IPS-18a (cell line): ENCODE measurements around the gene EIF6.

ENCODE experiments used
- H3K27ac ChIP-seq: one replicate; pipeline ENCODE4 v1.5.1; 2013; ENCODE audit warnings: low read length
- H3K27me3 ChIP-seq: one replicate; pipeline ENCODE4 v1.6.1; 2013; ENCODE audit warnings: mild to moderate bottlenecking, low read length; ENCODE audit not compliant: control insufficient read depth, insufficient read depth
- H3K36me3 ChIP-seq: one replicate; pipeline ENCODE4 v1.6.1; 2013; ENCODE audit warnings: low read depth, low read length; ENCODE audit not compliant: control insufficient read depth
- H3K4me1 ChIP-seq: one replicate; pipeline ENCODE4 v1.6.1; 2013; ENCODE audit warnings: low read depth, low read length; ENCODE audit not compliant: control insufficient read depth
- H3K4me3 ChIP-seq: one replicate; pipeline ENCODE4 v1.5.1; 2013; ENCODE audit warnings: low read length
- H3K9ac ChIP-seq: one replicate; pipeline ENCODE4 v1.6.1; 2013; ENCODE audit warnings: mild to moderate bottlenecking, low read length, moderate library complexity
- H3K9me3 ChIP-seq: one replicate; pipeline ENCODE4 v1.6.1; 2013; ENCODE audit warnings: low read depth, low read length; ENCODE audit not compliant: control insufficient read depth

Gene EIF6

DNA sequence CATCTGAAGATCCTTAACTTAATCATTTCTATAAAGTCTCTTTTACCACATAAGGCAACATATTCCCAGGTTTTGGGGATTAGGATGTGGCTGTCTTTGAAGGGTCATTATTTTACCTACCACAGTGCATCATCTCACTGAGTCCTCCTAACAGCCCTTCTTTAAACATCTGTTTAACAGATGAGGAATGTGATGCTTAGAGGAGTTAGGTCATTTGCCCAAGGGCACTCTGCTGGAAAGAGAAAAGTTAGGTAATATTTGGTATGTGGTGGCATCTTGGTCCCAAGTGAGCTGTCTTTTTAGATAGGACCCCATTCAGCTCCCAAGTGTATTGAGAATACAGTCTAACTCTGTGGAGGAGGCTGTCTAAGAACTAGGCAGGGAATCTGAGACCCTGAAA, 47.1 kb downstream of the EIF6 start:
- Histone ChIP-seq H3K27ac (no peak overlapping the region), H3K9me3 (no peaks in the 10 kb centered on the region), H3K4me3 (no peak overlapping the region), H3K9ac (no peak overlapping the region), H3K27me3 (no peaks in the 10 kb centered on the region), H3K4me1 (no peaks in the 10 kb centered on the region), H3K36me3 (no peaks in the 10 kb centered on the region)

DNA sequence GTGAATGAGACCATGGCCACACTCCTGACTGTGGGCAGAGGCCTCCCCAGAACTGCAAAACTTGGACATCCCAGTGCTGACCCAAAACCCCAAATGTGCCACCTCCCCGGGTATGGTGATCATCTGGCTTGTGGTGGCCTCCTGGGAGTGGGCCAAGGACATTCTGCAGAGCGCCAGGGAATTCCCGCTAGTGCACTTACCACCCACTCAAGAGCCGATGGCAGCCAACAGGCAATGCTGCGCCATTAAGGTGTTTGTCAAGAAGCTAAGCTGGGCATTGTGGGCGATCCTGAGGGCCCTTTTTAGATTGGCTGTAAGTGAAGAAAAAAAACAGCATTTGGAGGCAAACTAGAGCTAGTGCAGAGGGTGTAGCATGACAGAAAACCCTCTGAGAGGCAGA, 48.7 kb downstream of the EIF6 start:
- no peak overlapping the region for H3K27ac ChIP-seq
- no peaks in the 10 kb centered on the region for H3K9me3 ChIP-seq
- no peaks in the 10 kb centered on the region for H3K36me3 ChIP-seq
- no peaks in the 10 kb centered on the region for H3K4me1 ChIP-seq
- no peak overlapping the region for H3K4me3 ChIP-seq
- H3K9ac ChIP-seq: no peak overlapping the region
- no peaks in the 10 kb centered on the region for H3K27me3 ChIP-seq

DNA sequence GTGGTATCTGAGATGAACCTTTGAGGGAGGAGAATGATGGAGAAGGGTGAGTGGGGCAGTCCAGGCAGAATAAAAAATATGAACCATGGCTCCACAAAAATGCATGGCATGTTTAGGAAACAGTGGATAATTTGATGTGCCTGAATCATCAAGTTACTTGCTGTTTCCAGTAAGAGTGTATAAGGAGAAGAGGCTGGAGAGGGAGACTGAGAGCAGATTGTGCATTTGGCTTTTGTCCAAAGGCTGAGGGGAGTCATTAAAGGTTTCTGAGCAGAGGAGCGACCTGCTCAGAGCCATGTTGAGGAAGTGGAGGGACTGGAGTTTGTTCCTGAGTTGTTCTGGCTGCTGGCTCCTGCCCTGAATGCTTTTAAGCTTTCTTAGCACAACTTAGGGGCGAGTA, 52.0 kb downstream of the EIF6 start:
- no peak overlapping the region for H3K27ac ChIP-seq
- H3K4me3 ChIP-seq: no peak overlapping the region

More for the DNA sequence above, 52.0 kb downstream of the EIF6 start:
- H3K27me3 ChIP-seq: peaks cover 10% of the 10 kb centered on the region
- no peaks in the 10 kb centered on the region for H3K9me3 ChIP-seq
- H3K9ac ChIP-seq: no peak overlapping the region
- no peaks in the 10 kb centered on the region for H3K36me3 ChIP-seq
- peaks cover 2% of the 10 kb centered on the region for H3K4me1 ChIP-seq
